Spleen (tissue), 11 donors: ENCODE data around the gene FURIN. TPM values are rescaled to one million over a fixed set of nuclear protein-coding genes. Genes with fewer than 3 reads are reported as not detected.
A peak's percentile ranks its signal among the peaks of the same experiment; 100 is the strongest.

Experiments
- DNase-seq: peaks from one replicate; pipeline ENCODE4 v3.0.0-alpha.2; 2020
- H3K27ac ChIP-seq, 8 donors: fragments of 200-600 bp; sonication (generic) in 7 of 8; 1 replicate in 4 of 8; 2 replicates in 4 of 8; pipeline versions ENCODE4 v1.5.0 to v1.8.0; 2016 to 2021; ENCODE audit warnings: inconsistent platforms in 4 of 8, mild to moderate bottlenecking in 4 of 8, moderate library complexity in 1 of 8
- H3K27me3 ChIP-seq, 7 donors: fragments of 200-600 bp; sonication (generic) in 6 of 7; replicated peaks in 1 of 7; 1 replicate in 4 of 7; 2 replicates in 3 of 7; pipeline versions ENCODE4 v1.5.0 to v1.8.0; 2016 to 2021; ENCODE audit warnings: inconsistent platforms in 3 of 7, mild to moderate bottlenecking in 1 of 7
- H3K36me3 ChIP-seq, 6 donors: fragments of 200-600 bp; sonication (generic) in 5 of 6; 1 replicate in 4 of 6; 2 replicates in 2 of 6; pipeline versions ENCODE4 v1.5.0 to v1.8.0; 2016 to 2021; ENCODE audit warnings: inconsistent platforms in 2 of 6
- H3K4me1 ChIP-seq, 6 donors: fragments of 200-600 bp; sonication (generic) in 5 of 6; 1 replicate in 3 of 6; 2 replicates in 3 of 6; pipeline versions ENCODE4 v1.5.0 to v1.8.0; 2016 to 2021; ENCODE audit warnings: inconsistent platforms in 3 of 6
- H3K4me3 ChIP-seq, 8 donors: fragments of 200-600 bp; sonication (generic) in 7 of 8; 1 replicate in 4 of 8; 2 replicates in 4 of 8; pipeline versions ENCODE4 v1.5.0 to v1.8.0; 2016 to 2021; ENCODE audit warnings: inconsistent platforms in 4 of 8, mild to moderate bottlenecking in 4 of 8, moderate library complexity in 2 of 8
- H3K9me3 ChIP-seq, 8 donors: fragments of 200-600 bp; sonication (generic) in 7 of 8; 1 replicate in 4 of 8; 2 replicates in 4 of 8; pipeline versions ENCODE4 v1.5.0 to v1.8.0; 2016 to 2021; ENCODE audit warnings: inconsistent platforms in 4 of 8
- POLR2A ChIP-seq, 3 donors: fragments of 450-650 bp; IDR thresholded peaks; one replicate each; pipeline ENCODE4 v1.5.1; 2017; ENCODE audit warnings: antibody characterized with exemption in 3 of 3, mild to moderate bottlenecking in 1 of 3
- POLR2AphosphoS5 ChIP-seq, 3 donors: sonication (generic); formaldehyde crosslinking; IDR thresholded peaks; one replicate each; pipeline ENCODE4 v1.5.1; 2017; ENCODE audit warnings: antibody characterized with exemption in 3 of 3
- WGBS, 5 donors: extraction: QIAGEN DNeasy Blood & Tissue Kit in 3 of 5; methylation state at CpG; one replicate each; pipeline versions ENCODE4 v1.1.5 to v1.1.7; 2013 to 2018; 5-methylcytosine and 5-hydroxymethylcytosine counted together
- intact Hi-C: fragments of 100-400 bp; cut with DNase I; formaldehyde crosslinking; loops from one replicate; pipeline ENCODE4 v1.15.0; 2023; ENCODE audit warnings: low total_unique reads
- polyA plus RNA-seq, 3 donors: library from polyadenylated mRNA; stranded (reverse); fragments of 200-250 nt; gene quantifications; one replicate each; pipeline ENCODE4 v1.2.1, GENCODE V29; 2013
- total RNA-seq, 7 donors: library from RNA; depleted of rRNA in 3 of 7; stranded (reverse); fragments of >200 nt in 3 of 7; fragmentation: NEBNext Ultra II Directional in 4 of 7; extraction: Animal tissue kit (Norgen Biotek cat#: 25700) in 4 of 7; gene quantifications; one replicate each; pipeline versions ENCODE4 v1.1.0 to v1.2.1, GENCODE V29; 2016 to 2021
- TF ChIP-seq, protein P1 (sequence below), 11 experiments: fragments of 200-600 bp in 7 of 11; fragments of 450-650 bp in 4 of 11; sonication (generic) in 4 of 11; IDR thresholded peaks in 8 of 11; conservative IDR thresholded peaks in 3 of 11; 1 replicate in 7 of 11; 2 replicates in 4 of 11; pipeline versions ENCODE4 v1.4.0 to v1.8.0; 2016 to 2021; ENCODE audit warnings: antibody characterized with exemption in 11 of 11, inconsistent platforms in 4 of 11, mild to moderate bottlenecking in 1 of 11
- donor health status: healthy with polysubstance abuse.
- donor health status: DM: no; HTN: no; CAD: no; lungs with moderate emphysema.
- donor health status: DM: no; HTN: no; CAD: no.
- donor health status: Bipolar disorder and iron deficiency.
- donor health status: healthy.
- donor health status: DM: no; HTN: no; CAD: no.
- donor health status: DM: yes; HTN: yes; CAD: no.

The FURIN gene
- total and polyA plus RNA-seq, 10 donors: 10.0 to 139 (median 79.0) TPM

DNA sequence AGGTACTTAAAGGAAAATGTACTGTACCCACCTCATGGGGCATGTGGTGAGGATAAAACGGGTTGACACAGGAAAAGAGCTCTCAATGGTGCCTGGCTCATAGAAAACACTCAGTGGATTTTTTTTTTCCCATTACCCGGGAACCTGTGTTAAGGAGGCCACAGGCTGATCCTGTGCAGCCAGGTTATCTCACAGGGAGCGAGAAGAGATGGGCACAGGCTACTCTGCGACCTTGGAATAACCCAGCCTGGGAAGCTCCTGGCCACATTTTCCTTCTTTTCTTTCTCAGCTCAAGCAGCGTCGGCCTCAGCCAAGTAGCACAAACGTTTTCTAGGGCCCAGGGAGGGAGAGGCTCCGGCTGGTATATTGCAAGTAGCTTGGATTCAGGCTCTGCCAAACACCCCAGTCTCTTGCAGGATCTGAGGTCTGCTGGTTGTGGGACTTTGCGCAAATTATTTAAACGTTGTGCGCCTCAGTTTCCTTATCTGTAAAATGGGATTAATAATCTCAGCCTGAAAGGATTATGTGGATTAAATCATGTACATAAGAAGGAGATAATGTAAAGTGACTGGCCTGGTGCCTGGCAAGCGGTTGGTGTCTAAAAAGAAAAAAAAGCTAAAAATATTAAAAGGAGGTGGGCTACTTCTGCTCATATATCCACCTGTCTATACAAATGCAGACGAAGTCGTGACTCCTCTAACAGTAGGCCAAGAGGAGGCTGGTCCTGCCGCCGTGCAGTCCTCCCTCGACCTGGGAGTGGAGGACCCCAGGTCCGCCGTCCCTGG, 2.2 kb downstream of the FURIN start:
- H3K9me3 ChIP-seq: no peaks in the 10 kb centered on the region
- WGBS, 5 donors: 32 to 38% (median 36%) methylated on average over 17 to 19 of the region's 19 CpGs
- no peak for DNase-seq
- peak overlapping the region; percentile 79 to 98 (median 96) for H3K27ac ChIP-seq
- H3K4me1 ChIP-seq: peaks cover 26 to 77% (median 59%) of the 10 kb centered on the region in 6 donors
- TF ChIP-seq, protein P1, sequence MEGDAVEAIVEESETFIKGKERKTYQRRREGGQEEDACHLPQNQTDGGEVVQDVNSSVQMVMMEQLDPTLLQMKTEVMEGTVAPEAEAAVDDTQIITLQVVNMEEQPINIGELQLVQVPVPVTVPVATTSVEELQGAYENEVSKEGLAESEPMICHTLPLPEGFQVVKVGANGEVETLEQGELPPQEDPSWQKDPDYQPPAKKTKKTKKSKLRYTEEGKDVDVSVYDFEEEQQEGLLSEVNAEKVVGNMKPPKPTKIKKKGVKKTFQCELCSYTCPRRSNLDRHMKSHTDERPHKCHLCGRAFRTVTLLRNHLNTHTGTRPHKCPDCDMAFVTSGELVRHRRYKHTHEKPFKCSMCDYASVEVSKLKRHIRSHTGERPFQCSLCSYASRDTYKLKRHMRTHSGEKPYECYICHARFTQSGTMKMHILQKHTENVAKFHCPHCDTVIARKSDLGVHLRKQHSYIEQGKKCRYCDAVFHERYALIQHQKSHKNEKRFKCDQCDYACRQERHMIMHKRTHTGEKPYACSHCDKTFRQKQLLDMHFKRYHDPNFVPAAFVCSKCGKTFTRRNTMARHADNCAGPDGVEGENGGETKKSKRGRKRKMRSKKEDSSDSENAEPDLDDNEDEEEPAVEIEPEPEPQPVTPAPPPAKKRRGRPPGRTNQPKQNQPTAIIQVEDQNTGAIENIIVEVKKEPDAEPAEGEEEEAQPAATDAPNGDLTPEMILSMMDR (IDR thresholded peaks at IDR 0.05 in 8 of 11, conservative IDR thresholded peaks at IDR 0.05 in 3 of 11): no peak
- TF ChIP-seq POLR2A (IDR thresholded peaks at IDR 0.05) (no peak), POLR2AphosphoS5 (IDR thresholded peaks at IDR 0.05) (no peak)
- peaks cover 0 to 7% (median 1%) of the 10 kb centered on the region in 6 donors for H3K36me3 ChIP-seq
- intact Hi-C loops: no loop called here
- peak overlapping the region; percentile 45 to 93 (median 70) for H3K4me3 ChIP-seq
- no peaks in the 10 kb centered on the region for H3K27me3 ChIP-seq

DNA sequence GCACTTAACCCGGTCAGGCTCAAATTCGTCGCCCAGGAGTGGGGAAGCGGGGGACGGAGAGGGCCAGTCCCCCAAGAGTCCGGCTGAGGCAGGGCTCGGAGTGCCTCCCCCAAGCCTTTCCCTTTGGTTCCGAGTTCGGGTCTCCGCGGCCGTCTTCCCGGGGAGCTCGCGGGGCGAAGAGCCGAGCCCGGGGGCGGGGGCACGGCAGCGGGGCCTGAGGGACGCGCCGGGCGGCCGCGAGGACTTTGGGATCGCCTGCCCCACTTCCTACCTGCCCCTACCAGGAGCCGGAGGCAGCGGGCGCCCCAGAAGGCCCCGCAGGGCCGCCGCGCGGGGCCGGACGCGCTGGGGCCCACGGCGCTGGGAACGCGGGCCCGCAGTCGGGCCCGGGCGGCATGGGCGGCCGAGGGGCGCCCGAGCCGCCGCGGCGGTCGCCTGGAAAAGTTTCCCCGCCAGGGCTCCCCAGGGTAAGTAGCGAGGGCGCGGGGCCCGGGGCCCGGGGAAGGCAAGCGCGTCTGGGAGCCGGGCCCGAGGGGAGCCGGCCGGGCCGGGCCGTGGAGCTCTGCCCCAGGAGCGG, 2.8 kb downstream of the FURIN start:
- intact Hi-C loops: no loop called here
- peaks cover 0 to 14% (median 8%) of the 10 kb centered on the region in 6 donors for H3K36me3 ChIP-seq
- DNase-seq: peak; percentile 88
- peak overlapping the region; percentile 45 to 93 (median 70) for H3K4me3 ChIP-seq
- peak in 2 of 3 donors; percentile 46 to 67 for TF ChIP-seq POLR2AphosphoS5 (IDR thresholded peaks at IDR 0.05)
- TF ChIP-seq, protein P1 (IDR thresholded peaks at IDR 0.05 in 8 of 11, conservative IDR thresholded peaks at IDR 0.05 in 3 of 11): no peak
- no peaks in the 10 kb centered on the region for H3K27me3 ChIP-seq
- H3K27ac ChIP-seq: peak overlapping the region; percentile 79 to 98 (median 96)
- no peaks in the 10 kb centered on the region for H3K9me3 ChIP-seq
- H3K4me1 ChIP-seq: peaks cover 26 to 79% (median 60%) of the 10 kb centered on the region in 6 donors
- 0 to 1% (median 0%) methylated on average over 19 to 71 of the region's 71 CpGs; no CpG with 5 or more reads in 1 of the 5 donors for WGBS, 5 donors

DNA sequence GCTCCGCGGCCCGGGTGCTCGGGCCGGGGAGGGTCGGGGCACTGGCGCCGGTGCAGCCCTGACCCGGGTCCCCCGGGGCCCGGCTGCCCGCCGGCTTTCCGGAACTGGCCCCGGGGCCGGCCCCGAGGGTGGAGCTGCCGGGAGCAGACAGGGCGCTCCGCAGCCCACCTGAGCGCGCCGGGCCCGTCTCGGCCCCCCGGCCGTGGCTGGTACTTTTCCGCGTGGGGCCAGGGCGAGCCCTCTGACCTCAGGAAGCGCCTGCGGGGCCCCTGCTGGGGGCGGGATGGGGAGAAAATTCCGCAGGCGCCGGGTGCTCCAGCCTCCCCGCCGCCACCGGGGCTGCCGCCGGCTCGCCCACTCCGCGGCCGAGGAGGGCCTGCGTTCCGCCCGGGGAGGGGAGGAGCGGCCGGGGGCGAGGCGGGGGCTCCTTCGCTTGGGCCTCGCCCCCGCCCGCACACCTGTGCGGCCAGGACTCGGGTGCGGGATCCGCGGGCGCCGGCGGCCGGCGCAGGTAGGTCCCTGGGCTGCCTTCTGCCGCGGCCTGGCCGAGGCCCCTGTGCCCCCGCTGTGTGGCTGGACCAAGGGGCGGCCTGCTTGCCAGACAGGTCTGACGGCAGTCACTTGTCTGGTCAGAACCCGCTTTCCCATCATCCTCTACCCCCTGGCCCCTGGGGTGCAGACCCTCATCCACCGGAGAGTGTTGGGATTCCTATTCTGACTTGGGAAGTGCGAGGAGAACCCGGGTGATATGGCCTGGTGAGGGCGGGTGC, 3.5 kb downstream of the FURIN start:
- 1 to 7% (median 2%) methylated on average over 13 to 77 of the region's 77 CpGs for whole genome bisulfite sequencing, 5 donors
- peak overlapping the region; percentile 79 to 98 (median 96) for H3K27ac ChIP-seq
- H3K4me1 ChIP-seq: peaks cover 26 to 72% (median 60%) of the 10 kb centered on the region in 6 donors
- TF ChIP-seq, protein P1 (IDR thresholded peaks at IDR 0.05 in 8 of 11, conservative IDR thresholded peaks at IDR 0.05 in 3 of 11): no peak
- no peak for TF ChIP-seq POLR2A (IDR thresholded peaks at IDR 0.05)
- peak in 2 of 3 donors; percentile 19 to 50 for TF ChIP-seq POLR2AphosphoS5 (IDR thresholded peaks at IDR 0.05)
- no peaks in the 10 kb centered on the region for H3K27me3 ChIP-seq
- no peaks in the 10 kb centered on the region for H3K9me3 ChIP-seq
- H3K36me3 ChIP-seq: peaks cover 0 to 20% (median 15%) of the 10 kb centered on the region in 6 donors
- peak overlapping the region; percentile 45 to 93 (median 70) for H3K4me3 ChIP-seq
- DNase-seq: peak; percentile 88
- intact Hi-C loops: no loop called here
